Suppressor macrophage treated with lipopolysaccharide for 1 hour (primary cell): Measurements from ENCODE around the gene TCF7L2.

Experiments used
- DNase-seq, 3 donors: peaks; one replicate each; pipeline ENCODE4 v3.0.0-alpha.2; 2020 to 2022

Gene TCF7L2

DNA sequence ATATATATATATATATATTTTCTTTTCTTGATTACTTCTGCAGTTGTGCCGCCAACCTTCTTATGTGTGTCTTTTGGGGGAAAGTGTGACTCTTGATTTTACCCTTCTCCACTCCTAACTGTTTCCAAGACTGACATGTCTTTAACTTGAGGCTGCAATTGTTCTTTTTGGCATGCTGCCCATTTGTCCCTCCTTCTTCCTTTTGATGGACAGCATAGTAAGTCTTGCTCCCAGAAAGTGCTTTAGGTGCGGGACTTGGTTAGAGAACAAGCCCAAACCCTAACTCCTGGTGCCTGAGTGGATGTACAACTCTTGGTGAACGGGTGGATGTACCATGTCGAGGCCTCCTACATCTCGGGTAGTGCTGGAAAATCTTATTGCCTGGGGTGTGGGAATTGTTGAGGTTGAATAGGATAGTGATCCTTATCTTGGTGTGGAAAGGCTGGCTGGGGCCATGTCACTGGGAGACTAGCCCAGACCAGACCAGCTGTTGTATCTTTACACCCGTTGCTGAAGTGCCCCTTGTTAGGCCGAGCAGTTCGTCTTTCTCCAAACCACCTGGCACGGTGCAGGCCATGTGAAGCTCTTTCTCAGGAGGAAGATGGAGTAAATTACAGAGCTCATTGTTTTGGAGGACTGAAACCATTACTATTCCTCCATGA lies 16.3 kb downstream of the TCF7L2 start:
- no peak for DNase-seq

DNA sequence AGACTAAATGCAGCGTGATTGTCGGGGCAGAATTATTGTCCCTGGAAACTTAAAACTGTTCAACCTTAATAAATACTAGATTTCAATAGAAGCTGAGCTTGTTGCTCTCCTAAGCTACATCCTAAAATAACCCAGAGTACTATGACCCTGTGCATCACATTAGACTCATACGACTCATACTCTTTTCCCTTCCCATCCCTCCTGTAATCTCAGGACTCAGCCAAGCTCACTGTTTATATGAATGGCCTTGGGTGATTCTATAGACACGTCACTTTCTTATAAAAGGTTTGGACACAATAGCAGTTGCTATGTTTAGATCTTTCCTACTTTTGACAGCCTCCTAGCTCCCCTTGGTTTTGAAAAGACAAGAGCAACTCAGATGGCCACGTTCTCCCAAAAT lies 17.2 kb downstream of the TCF7L2 start:
- DNase-seq: no peak

DNA sequence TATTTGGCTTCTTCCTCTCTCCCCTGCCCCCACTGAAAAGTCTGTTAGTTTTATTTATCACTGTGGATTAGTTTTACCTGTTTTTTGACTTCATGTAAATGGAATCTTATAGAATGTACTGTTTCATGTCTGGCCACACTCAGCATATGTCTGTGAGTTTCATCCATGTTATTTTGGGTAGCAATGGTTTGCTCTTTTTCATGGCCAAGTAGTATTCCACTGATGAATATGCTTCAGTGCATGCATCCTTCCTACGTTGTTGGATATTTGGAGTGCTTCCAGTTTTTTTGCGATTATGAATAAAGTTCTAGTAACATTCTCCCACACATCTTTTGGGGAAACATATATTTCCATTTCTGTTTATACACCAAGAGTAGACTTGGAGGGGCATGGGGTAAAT lies 19.1 kb downstream of the TCF7L2 start:
- no peak for DNase-seq

DNA sequence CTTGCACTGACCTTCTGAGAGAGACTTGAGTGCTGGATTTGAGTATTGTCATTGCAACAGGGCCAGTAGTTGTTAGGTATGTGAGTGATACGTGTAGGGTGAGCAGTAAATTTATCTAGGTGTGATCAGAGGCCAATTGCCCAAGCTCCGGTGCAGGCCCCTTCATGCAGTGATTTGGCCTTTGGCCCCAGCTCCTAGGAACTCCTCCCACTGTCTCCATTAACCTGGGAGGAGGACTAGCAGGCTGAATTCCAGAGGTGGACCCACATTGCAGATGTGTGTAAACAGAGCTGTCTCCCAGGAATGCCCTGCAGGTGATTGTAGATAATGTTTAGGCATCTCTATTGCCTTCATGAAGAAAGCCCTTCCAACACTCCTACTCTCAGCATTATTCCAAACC lies 19.5 kb downstream of the TCF7L2 start:
- no peak for DNase-seq

DNA sequence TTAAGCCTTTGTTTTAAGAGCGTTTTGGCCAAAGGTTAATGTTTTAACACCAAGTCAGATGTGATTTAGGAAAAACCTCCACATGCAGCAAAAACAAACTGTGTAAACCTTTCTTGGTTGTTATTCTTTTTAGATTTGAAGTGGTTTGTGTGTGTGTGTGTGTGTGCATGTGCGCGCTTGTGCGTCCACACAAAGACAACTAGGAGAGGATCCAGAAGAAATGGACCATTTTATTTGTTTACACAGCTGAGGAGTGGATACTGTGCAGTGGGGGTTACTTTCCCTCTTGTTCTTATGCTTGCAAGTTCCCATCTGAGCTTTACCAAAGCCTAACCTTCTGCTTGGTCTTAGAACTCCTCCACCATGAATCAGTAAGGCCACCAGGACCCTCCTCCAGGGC lies 20.0 kb downstream of the TCF7L2 start:
- no peak for DNase-seq

DNA sequence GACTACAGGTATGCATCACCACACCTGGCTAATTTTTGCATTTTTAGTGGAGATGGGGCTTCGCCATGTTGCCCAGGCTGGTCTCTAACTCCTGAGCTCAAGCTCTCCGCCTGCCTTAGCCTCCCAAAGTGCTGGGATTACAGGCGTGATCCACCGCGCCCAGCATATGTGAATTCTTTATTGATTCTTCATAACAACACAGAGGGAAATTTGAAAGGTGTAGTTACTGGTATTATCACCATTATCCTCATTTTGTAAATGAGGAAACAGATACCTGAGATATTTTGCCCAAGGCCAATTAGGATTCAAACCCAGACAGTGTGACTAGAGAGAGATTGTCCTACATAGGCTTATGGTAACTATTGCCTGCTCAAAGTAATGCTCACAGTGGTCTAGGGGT lies 22.6 kb downstream of the TCF7L2 start:
- no peak for DNase-seq

DNA sequence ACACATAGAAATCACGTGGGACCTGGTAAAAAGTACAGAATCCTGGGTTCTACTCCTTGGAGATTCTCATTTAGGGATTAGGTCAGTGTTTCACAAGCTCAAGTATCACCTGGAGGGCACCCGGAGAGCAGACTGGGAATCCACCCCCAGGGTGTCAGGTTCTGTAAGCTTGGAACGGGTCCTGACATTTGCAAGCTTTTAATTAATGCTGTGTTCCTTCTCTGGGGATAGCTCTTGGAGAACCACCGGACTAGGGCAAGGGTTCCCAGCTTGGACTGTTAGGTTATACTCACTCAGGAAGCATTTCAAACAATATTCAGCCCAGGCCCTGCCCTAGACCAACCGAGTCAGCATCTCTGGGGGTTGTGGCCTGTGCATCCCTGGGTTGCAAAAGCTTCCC lies 23.0 kb downstream of the TCF7L2 start:
- no peak for DNase-seq

DNA sequence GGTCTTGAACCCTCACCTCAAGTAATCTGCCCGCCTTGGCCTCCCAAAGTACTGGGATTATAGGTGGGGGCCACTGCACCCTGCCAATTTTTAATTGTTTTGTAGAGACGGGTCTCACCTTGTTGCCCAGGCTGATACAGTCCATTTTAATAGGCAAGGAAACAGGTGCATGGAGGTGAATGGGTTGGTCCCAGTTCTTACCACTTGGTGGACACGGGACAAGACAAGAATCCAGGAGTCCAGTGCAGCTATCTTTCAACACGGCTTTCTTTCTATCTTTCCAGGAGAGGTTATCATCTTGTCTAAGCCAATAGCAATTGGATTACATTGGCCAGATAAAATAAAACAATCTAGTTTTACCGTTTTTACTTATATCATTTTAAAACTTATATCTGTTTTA lies 23.8 kb downstream of the TCF7L2 start:
- no peak for DNase-seq

DNA sequence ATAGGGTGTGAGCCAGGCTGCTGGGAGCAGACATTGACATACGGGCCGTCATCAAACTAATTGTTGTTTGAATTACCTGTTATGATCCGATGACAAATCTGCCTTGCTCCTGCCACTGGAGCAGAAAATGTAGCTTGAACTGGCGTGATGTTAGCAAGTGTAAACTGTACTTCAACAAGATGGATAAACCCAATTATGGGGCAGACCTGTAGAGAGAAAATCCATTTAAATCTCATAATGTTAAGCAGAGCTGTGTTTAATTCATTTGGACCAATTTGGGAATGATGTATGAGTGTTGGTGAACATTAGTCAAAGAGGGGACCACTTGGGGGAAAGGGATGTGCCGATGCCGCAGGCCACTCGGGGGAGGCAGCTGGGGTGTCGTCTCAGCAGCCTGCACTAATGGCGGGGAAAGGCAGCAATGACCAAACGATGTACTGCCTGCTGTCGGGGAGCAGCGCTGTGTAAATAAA lies 27.4 kb downstream of the TCF7L2 start:
- no peak for DNase-seq

DNA sequence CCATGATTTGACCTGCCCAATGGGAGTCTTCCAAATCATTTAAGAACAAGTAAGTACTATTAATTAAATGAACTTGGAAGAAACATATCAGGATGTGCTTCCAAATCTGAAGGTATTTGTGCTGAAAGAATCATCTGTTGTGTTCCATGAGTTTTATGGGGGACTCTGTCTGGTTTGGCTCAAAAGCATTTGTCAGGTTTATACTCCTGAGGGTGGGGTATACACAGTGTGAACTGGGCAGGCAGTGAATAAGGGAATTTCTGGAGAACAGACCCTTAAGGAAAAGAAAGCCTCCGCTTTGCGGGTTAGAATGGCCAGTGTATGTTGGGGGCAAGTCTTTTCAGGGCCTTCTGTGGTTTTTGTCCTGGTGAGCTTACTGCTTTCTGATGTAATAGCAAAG lies 29.9 kb downstream of the TCF7L2 start:
- no peak for DNase-seq

DNA sequence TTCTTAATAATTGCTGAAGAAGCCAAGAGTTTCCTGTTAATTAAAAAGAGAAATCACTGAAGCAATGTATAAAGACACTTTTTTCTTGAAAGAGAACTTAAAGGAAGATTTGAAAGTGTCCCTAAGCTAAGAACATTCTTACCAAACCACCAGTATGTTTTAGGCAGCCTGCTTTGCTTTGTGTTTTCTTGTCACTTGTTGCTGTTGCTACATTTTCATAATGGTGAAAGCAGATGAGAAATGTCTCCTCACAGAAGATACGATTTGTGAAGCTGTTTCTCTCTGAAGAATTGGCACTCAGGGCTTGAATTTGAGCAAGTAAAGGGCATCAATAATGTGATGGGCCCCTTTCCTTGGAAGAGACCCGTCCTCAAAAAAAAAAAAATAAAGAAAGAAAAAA lies 30.9 kb downstream of the TCF7L2 start:
- no peak for DNase-seq

DNA sequence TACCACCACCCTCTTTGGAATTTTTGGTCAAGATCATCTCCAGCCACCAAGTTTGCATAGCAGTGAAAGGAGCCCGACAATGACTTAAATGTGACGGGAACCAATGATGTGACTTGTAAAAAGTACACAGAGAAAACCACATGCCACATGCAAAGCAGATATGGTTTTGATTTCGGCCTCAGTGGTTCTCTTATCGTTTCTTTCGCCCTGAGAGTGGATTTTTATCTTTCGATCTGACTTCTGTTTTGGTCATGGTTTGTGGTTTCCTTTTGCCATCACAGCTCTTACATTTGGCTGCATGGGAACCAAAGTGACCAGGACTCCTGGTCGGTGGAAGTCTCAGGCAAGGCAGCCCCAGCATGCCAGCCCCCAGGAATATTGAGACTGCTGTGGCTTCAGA lies 31.5 kb downstream of the TCF7L2 start:
- peak; percentile 52 to 86 (median 72) for DNase-seq

DNA sequence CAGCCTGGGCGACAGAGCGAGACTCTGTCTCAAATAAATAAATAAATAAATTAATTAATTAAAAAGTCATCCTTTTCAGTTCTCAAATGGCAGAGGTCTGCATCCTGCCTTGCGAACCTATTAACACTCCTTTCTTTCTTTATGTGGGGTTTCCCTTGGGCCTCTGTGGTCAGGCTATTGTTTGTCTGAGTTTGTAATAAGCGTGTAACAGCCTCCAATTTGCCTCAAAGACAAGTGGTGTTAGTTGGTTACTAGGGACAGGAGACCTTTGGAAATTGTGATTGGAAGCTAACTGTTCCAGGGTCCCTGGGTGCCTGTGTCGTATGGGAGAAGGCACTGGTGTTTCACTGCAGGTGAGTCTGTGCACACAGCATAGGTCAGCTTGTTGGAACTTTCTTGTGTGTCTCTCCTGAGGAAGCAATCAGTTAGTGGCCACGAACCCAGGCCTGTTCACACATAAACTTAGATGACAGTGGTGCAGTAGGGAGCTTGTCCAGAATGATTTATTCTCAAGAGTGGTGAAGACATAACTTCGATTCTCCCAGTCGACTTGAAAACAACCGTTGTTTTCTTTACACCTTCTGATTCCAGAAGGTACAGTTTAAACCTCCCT lies 33.5 kb downstream of the TCF7L2 start:
- no peak for DNase-seq

DNA sequence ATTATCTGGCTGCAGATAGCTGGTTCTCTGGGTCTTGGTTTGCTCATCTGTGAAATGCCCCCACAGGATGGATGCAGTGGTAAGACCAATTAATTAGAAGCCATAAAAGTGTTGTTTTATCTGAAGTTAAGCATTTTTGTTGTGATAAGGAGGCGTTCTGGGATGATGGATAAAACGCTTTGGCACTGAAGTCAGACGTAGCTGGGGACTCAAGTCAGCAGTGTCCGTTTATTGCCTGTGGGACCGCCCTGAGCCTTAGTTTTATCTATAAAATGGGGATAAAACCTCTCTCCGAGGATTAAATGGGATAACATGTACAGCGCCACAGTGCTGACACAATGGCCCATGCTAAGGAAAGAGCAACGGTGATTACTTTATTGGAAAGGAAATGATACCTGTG lies 34.7 kb downstream of the TCF7L2 start:
- DNase-seq: no peak

DNA sequence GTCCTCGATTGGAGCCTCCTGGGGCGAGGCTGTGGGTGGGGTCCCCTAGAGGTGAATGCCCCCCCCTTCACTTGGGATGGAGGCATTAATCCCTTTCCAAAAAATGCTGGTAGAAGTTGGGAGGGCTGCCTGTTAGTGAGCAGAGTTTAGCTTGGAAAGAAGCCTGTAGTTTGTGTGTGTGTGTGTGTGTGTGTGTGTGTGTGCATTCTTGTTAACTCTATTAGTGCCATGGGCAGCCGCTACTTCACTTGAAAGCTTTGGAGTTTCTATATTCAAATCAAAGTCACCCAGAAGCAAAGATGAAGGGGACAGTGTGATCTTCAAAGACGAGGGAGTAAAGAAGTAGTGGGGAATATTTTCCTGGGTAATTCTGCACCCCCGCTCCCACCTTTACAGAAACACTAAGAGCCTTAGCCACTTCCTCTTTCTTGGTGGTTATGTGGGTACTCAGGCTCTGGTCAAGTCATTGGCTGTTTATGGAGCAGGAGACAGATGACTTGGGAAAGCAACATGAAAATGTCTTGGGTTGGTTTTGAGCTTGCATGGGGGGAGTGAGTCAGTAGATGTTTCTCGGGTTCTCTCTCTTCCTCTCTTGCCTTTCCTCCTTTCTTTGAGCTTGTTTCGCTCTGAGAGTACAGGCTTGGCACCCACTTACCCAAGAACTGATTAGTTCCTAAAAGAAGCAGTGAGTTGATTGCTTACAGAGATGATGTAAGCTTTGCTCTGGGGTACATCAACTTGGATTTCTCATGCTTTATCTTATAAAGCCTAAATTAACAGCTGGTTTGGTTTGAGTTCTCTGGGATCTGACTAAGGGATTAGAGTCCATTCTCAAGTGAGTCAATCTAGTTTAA lies 35.9 kb downstream of the TCF7L2 start:
- DNase-seq: peak; percentile 70 to 84 (median 76)

DNA sequence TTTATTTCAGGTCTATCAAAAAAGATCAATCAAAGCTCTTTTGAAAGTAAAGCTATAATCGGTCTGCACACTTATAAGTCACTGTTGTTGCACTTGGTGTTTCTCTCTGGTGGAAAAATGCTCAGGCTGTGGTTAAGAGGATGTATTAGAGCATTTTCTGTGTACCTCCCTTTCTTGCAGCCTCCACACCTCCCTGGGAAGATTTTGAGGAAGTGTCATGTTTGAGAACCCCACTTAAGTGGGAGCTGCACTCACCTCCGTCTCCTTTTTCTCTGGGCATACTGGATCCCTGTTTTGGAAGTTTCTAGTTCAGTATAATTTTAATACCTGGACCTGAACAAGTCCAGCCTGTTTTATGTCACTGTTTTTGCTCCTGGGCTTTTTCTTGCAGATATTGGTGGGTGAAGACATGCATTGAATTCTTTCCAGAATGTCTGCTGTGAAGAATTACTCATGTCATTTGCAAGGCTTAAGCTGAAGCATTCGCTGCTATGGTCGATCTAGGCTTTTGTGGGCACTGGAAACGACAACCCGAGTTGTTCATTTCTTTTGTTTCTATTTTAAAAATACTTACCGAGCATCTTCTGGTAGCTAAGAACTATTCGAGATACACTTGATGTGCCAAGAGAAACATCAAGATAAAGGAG lies 36.6 kb downstream of the TCF7L2 start:
- peak in 1 of 3 donors; percentile 11 for DNase-seq

DNA sequence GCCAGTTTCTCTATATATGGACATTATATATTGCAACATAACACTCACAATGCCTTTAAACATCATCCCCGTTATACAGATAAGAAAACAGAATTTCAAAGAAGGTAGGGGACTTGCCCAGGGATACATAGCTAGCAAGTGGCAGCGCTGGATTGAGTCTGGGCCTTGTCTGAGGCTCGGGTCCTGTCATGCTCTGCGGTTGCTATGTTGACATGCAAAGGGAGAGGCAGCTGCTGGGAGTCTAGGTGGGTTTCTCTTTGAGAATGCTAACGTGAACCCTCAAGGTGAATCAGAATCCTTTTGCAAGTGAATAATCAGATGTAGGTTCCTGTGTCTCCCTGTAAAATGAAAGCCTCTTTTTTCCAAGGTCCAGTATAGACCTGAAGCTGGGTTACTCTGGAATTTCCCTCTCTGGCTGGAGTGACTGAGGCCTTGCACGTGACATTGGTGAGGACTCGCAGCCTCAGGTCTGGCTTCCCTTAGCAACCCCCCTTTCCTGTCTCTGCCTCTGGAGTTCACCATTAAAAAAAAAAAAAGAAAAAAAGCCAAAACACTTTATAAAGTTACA lies 38.9 kb downstream of the TCF7L2 start:
- DNase-seq: peak in 2 of 3 donors; percentile 12 to 20

DNA sequence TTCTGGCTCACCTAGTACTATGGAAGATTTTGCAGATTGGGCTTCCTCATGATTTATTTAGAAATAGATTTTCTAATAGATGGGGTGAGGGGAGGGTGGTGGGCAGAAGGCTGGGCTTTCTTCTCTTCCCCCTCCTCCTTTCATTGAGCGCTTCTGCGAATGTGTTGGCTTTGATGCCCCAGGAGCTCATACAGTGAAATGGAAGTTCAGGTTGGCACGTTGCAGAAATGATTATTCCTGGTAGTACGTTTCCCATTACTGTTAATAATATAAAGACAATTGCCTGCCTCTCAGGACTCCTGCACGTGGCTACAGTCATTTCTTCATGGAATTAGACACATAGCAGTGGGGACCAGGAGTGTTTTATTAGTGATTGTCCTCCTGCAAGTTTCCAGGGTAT lies 39.8 kb downstream of the TCF7L2 start:
- DNase-seq: no peak

DNA sequence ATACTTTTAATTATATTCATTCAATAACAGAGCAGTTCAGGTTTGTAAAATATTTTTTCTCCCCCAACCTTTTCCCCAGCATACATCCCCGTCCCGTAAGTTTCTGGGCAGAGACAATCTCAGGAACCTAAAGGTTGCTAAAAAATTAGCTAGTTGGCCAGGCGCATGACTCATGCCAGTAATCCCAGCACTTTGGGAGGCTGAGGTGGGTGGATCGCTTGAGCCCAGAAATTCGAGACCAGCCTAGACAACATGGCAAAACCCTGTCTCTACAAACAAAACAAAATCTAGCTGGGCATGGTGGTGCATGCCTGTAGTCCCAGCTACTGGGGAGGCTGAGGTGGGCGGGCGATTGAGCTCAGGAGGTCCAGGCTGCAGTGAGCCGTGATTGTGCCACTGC lies 40.2 kb downstream of the TCF7L2 start:
- DNase-seq: no peak

DNA sequence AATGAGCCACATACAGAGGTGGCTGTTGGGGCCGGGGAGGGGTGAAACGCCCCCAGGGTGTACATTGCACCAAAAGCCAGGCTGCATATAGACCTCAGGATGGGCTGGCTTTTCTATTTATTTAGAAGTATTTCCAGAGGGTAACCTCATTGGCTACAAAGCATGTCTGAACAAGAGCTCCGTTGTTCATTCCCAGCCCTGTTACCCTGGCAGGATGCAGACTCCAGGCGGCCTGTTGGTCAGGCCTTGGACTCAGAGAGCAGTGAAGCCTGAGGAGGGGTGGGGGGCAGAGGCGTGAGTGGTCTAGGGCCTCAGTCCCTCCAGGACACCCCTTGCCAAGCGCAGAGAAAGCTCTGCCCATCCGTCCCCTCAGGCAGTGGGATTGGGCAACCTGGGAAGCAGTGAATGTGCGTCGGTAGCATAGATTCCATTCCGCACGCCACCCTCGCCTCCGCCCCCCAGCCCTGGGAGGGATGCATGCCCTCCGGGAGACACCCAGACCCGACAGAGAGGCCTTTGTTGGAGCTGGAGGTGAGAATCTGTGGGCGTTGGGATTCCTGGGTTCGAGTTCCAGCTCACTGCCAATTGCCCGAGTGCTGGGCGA lies 41.9 kb downstream of the TCF7L2 start:
- no peak for DNase-seq

DNA sequence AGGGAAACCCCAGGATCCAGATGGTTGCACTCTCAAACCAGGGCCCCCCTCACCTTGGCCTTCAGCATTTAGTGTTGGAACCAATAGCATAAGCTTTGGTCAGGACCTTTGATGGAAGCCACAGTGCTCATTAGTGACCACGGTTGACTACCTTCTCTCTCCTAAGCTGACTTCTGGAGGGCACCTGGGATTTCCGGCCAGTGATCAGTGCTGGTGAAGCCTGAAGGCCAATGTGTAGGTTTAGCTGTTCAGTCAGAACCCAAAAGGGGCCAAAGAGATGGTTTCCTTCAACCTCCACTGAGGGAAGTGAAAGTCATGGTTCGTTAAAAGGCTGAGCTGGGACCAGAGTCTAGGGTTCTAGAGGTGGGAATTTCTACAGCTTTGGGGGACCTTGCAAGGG lies 46.4 kb downstream of the TCF7L2 start:
- DNase-seq: no peak

DNA sequence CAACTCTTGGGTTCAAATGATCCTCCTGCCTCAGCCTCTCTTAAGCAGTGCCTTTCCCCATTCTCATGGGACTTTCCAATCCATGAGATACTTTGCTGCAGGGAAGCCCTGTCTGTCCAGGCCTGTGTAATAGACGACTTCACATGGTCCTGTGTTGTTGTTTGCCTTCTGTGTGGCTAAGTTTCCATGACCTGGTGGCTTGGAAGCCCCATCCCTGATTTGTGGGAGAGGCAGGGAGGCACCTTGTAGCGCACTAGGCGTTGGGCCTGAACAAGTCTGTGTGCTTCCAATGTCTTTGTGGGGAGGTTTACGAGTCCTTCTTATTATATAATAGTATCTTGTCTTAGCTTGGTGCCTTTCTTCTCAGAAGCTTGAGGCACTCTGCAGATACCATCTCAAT lies 49.1 kb downstream of the TCF7L2 start:
- no peak for DNase-seq

DNA sequence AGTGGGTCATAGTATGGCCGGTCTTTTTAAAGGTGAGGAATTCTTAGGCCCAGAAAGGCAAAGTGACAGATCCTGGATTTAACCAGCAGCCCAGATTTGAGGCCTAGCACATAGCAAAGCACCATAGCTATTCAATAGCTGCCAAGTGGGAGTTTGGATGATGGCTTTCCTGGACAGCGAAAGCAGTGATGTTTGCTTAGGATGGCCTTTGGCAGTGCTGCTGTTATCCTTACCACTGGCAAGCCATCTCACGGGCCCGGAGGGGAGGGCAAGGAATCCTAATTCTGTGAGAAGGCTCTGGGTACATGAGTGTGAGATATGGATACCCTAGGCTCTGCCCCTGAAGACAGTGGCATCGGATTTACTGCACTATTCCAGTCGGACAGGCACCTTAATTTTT lies 50.4 kb downstream of the TCF7L2 start:
- DNase-seq: no peak
